HG03457 (cell line): ENCODE measurements around the gene CELA2B.
"Not testable (repeated sequence)": the region's sequence is repeated elsewhere in the genome, so short reads cannot be mapped to it uniquely, and the experiment has no call there.

Experiments used
- ATAC-seq: cut with Tn5 transposase; IDR thresholded peaks from one replicate; pipeline ENCODE4 v1.9.1; 2021; ENCODE audit warnings: moderate number of reproducible peaks; ENCODE audit not compliant: unreplicated experiment

The CELA2B gene

DNA sequence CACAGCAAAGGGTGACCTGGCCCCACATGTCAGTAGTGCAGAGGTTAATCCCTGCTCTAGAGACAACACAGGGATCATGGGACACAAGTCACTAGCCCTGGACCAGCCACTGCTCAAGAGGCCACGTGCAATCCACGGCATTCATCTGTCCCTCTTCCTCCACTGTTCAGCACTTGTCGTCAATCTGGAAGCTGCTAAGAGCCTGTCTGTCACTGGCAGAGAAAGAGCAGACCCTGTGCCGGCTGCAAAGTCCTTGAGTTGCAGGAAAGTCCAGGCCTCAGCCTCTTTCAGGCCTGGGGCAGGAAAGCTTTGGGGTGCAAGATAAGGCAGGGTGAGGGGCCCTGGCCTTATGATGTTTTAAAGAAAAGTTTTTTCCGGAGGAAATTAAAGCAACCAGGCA, 16.7 kb downstream of the CELA2B start:
- ATAC-seq, result no peak

DNA sequence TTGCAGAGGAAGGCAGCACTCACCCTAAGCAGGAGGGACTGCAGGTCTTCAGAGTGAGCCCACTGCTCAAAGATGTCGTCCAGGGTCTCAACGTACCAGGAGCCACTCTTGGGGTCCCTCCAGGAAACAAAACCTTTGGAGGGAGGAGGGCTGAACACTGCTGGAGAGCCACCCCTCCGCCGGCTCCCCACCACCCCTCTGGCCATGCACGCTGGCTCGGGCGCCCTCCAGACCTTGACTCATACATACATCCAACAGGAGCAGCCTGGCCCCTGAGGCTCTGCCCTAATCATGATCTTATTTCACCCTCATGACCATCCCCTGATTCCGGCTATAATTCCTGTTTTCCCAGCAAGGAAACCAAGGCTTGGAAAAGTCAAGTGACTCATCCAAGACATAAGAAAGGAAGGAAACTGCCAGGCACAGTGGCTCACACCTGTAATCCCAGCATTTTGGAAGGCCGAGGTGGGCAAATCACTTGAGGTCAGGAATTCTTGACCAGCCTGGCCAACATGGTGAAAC, 18.0 kb downstream of the CELA2B start:
- ATAC-seq, result no peak

GRCh38 chr1:15500184-15501178, 24.6 kb downstream of the CELA2B start:
- no peak for ATAC-seq

DNA sequence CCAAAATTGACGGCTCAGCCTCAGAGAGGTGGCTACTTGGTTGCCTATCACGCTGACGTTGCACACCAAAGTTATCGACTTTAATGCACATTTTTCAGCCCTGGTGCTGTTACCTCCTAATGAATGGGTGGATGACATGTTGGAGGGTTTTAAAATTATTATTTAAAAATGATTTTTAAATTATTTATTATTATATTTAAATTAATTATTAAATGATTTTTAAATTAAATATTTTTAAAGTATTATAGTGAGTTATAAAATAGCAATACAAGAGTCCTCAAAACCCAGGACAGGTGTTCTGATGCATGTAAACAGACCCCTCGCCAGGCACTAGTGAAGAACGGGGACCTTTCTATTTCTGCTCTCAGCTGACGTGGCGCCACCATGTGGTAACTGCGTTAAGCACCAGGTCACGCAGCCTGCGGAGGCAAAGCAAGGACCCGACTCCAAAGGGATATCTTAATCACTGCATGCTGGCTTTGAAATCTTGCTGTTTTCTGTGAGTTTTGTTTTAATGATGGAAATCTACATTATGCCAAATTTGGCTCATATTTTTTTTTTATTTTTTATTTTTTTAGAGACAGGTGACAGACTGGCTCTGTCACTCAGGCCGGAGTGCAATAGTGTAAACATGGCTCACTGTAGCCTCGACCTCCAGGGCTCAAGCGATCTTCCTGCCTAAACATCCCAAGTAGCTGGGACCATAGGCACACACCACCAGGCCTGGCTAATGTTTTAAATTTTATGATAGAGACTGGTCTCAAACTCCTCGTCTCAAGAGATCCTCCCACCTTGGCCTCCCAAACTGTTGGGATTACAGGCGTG, 25.5 kb downstream of the CELA2B start:
- ATAC-seq, result no peak

- no peak for ATAC-seq
Measured at GRCh38 chr1:15504436-15504835, 28.5 kb downstream of the CELA2B start.

DNA sequence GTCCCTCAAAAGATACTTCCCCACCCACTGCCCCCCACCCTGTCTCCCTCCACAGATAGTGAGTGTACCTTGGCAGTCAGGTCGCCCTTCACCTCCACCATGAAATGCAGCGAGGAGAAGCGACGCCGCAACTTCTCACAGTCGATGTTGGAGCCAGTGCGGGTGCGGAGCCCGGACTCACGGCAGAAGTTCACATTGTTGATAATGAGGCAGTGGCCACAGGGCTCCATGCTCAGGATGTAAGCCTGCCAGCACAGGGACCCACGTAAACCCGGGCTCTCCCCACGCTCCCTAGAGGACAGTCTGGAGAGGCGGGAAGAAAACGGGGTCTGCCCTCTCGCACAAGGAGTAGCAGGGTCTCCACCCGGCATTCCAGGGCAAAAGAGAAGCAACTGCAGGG, 30.9 kb downstream of the CELA2B start:
- ATAC-seq, result no peak

- ATAC-seq, result no peak
Measured at GRCh38 chr1:15507278-15507677, 31.4 kb downstream of the CELA2B start.

DNA sequence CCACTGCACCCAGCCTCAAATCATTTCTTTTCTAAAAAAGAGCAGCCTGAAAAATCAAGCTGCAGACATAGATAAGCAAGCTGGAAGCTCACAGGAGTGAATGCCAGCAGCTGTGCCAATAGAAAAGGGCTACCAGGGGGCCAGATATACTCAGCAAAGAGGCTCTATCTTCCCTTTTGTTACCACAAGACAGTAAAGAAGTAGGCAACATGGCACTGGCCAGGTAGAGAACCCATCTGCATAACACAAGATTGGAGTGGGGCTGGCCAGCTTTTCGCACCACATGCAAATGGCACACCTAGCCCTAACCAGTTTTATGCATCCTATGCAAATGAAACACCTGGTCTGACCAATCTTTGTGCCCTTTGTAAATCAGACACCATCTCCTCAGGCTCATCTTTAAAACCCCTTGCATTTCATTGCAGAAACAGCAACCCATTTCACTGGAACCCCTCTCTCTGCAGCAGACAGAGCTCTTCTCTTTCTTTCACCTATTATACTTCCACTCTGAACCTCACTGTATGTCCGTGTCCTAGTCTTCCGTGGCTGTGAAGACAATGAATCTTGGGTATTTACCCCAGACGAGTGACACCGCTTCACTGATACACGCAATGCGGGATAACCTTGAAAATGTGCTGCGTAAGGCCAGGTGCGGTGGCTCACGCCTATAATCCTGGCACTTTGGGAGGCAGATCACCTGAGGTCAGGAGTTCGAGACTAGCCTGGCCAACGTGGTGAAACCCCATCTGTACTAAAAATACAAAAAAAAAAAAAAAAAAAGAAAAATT, 33.0 kb downstream of the CELA2B start:
- ATAC-seq, result no peak

- ATAC-seq, result no peak
Measured at GRCh38 chr1:15509586-15509985, 33.7 kb downstream of the CELA2B start.

- ATAC-seq, result no peak
Measured at GRCh38 chr1:15510611-15511405, 34.9 kb downstream of the CELA2B start.

DNA sequence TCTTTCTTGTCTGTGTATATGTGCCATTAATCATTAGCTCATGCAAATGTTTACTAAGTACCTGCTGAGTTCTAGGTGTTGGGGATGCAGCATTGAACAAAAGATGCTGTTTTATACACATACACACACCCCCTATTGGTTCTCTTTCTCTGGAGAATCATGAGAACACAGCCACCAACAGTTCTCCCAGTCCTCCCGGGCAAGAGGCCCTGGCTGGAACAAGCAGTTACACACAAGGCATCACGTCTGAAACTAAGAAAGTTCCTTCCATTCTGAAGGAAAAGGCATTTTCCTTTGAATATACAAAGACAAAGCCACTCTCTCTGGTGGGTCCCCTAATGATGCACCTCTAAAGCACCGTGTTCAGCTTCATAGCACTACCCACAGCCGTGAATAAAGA, 37.3 kb downstream of the CELA2B start:
- no peak for ATAC-seq

- ATAC-seq, result no peak
Measured at GRCh38 chr1:15513919-15514318, 38.0 kb downstream of the CELA2B start.

DNA sequence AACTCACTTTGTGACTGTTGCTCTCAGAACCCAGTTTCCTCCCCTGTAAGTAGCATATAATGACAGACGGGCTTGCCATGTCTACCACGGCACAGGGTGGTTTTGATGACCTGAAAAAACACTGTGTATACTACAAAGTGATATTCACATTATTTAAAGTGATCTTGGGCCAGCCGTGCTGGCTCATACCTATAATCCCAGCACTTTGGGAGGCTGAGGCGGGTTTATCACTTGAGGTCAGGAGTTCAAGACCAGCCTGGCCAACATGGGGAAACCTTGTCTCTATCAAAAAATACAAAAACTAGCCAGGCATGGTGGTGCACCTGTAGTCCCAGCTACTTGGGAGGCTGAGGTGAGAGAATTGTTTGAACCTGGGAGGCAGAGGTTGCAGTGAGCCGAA, 38.7 kb downstream of the CELA2B start:
- ATAC-seq, result not testable (repeated sequence)

DNA sequence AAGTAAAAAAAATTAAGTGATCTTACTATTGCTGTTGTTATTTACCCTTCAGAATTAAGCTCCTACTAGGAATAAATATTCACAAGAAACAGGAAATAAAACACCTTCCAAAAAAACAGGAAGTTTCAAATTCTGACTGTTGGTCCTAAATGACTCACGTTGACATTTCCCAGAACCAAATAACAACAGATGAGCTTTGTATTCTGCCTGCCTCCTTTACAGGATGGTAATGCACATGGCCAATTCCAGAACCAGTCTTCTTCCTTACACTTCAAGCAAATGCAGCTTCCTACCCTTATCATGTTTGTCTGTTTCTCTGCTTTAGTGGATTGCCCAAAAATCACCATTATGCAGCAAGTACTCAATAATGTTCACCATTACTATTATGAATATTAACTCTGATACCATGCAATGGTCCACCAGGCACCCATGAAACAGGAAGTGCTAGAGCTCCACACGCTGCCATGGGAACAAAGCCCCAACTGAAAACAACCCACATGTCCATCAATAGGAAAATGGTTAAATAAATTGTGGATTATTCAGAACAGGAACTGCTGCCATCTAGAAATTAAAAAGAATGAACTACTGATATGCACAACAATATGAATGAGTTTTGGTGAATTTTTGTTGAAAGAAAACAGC, 39.2 kb downstream of the CELA2B start:
- no peak for ATAC-seq

DNA sequence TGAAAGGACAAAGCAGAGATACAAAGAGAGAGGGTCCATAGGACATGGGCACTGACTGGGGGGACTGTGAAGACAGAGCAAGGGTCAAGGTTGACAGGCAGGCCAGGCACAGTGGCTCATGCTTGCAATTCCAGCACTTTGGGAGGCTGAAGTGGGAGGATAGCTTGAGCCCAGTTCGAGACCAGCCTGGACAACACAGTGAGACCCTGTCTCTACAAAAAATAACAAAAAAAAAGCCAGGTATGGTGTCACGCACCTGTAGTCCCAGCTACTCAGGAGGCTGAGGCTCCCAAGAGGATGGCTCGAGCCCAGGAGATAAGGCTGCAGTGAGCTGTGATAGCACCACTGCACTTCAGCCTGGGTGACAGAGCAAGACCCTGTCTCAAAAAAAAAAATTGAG, 43.7 kb downstream of the CELA2B start:
- no peak for ATAC-seq

- not testable (repeated sequence) for ATAC-seq
Measured at GRCh38 chr1:15521206-15521906, 45.5 kb downstream of the CELA2B start.

GRCh38 chr1:15522551-15522950, 46.6 kb downstream of the CELA2B start:
- ATAC-seq, result no peak

GRCh38 chr1:15523104-15524020, 47.5 kb downstream of the CELA2B start:
- no peak for ATAC-seq
